H9 (cell line): ENCODE results near the gene SRSF2. TPM values are rescaled to one million over a fixed set of nuclear protein-coding genes. Genes with fewer than 3 reads are reported as not detected.
A peak's percentile ranks its signal among the peaks of the same experiment; 100 is the strongest.

Experiments
- DNase-seq: peaks from one replicate; pipeline ENCODE4 v3.0.0-alpha.2; 2017
- H2AFZ ChIP-seq: one replicate; pipeline ENCODE4 v1.6.1; 2013; ENCODE audit warnings: mild to moderate bottlenecking, low read length, control low read depth, moderate library complexity
- H2AK5ac ChIP-seq: 2 replicates; pipeline ENCODE4 v1.6.1; 2013; ENCODE audit warnings: low read length, control low read depth, mixed read lengths; ENCODE audit not compliant: insufficient read length
- H2BK120ac ChIP-seq: one replicate; pipeline ENCODE4 v1.6.1; 2013; ENCODE audit warnings: low read depth, mild to moderate bottlenecking, low read length, control low read depth, inconsistent platforms; ENCODE audit not compliant: poor library complexity, severe bottlenecking
- H2BK12ac ChIP-seq: 2 replicates; pipeline ENCODE4 v1.6.1; 2013; ENCODE audit warnings: low read length, control low read depth, mixed read lengths, low read depth; ENCODE audit not compliant: insufficient read length
- H2BK15ac ChIP-seq: 2 replicates; pipeline ENCODE4 v1.6.1; 2013; ENCODE audit warnings: low read depth, low read length, control low read depth
- H2BK20ac ChIP-seq: one replicate; pipeline ENCODE4 v1.6.1; 2013; ENCODE audit warnings: low read depth, mild to moderate bottlenecking, low read length, control low read depth, inconsistent platforms; ENCODE audit not compliant: poor library complexity, severe bottlenecking
- H2BK5ac ChIP-seq: 2 replicates; pipeline ENCODE4 v1.6.1; 2013; ENCODE audit warnings: low read length, control low read depth, mixed read lengths; ENCODE audit not compliant: insufficient read length
- H3K14ac ChIP-seq: 2 replicates; pipeline ENCODE4 v1.6.1; 2013; ENCODE audit warnings: low read length, control low read depth; ENCODE audit not compliant: insufficient read depth
- H3K18ac ChIP-seq: 2 replicates; pipeline ENCODE4 v1.6.1; 2013; ENCODE audit warnings: low read depth, mild to moderate bottlenecking, mixed read lengths, low read length, control low read depth; ENCODE audit not compliant: insufficient read length
- H3K23ac ChIP-seq: 2 replicates; pipeline ENCODE4 v1.6.1; 2013; ENCODE audit warnings: low read length, control low read depth, mixed read lengths, low read depth; ENCODE audit not compliant: insufficient read length
- H3K23me2 ChIP-seq: 2 replicates; pipeline ENCODE4 v1.6.1; 2013; ENCODE audit warnings: low read depth, mild to moderate bottlenecking, mixed read lengths, low read length, control low read depth; ENCODE audit not compliant: insufficient read length, poor library complexity, severe bottlenecking
- H3K27ac ChIP-seq: 2 replicates; pipeline ENCODE4 v1.5.1; 2013; ENCODE audit warnings: low read length, control low read depth, mixed read lengths, low read depth; ENCODE audit not compliant: insufficient read length
- H3K27me3 ChIP-seq: 2 replicates; pipeline ENCODE4 v1.6.1; 2013; ENCODE audit warnings: low read length, control low read depth, inconsistent platforms; ENCODE audit not compliant: insufficient read depth
- H3K4ac ChIP-seq: 2 replicates; pipeline ENCODE4 v1.6.1; 2013; ENCODE audit warnings: low read depth, mild to moderate bottlenecking, control low read depth, inconsistent platforms, low read length, moderate library complexity
- H3K4me1 ChIP-seq: 2 replicates; pipeline ENCODE4 v1.6.1; 2013; ENCODE audit warnings: low read length, control low read depth, inconsistent platforms; ENCODE audit not compliant: insufficient read depth
- H3K4me2 ChIP-seq: 2 replicates; pipeline ENCODE4 v1.6.1; 2013; ENCODE audit warnings: low read length, control low read depth, mixed read lengths; ENCODE audit not compliant: insufficient read length, insufficient read depth
- H3K56ac ChIP-seq: 2 replicates; pipeline ENCODE4 v1.6.1; 2013; ENCODE audit warnings: low read depth, mild to moderate bottlenecking, mixed read lengths, low read length, control low read depth; ENCODE audit not compliant: insufficient read length
- H3K79me1 ChIP-seq: 2 replicates; pipeline ENCODE4 v1.6.1; 2013; ENCODE audit warnings: low read depth, mild to moderate bottlenecking, moderate library complexity, low read length, control low read depth, inconsistent platforms; ENCODE audit not compliant: insufficient read depth, poor library complexity, severe bottlenecking
- H3K79me2 ChIP-seq: 2 replicates; pipeline ENCODE4 v1.6.1; 2013; ENCODE audit warnings: low read length, control low read depth, inconsistent platforms; ENCODE audit not compliant: insufficient read depth
- H3K9ac ChIP-seq: 2 replicates; pipeline ENCODE4 v1.6.1; 2013; ENCODE audit warnings: low read length, control low read depth, mixed read lengths; ENCODE audit not compliant: insufficient read length; ENCODE audit errors: extremely low read depth
- H3K9me3 ChIP-seq: one replicate; pipeline ENCODE4 v1.6.1; 2013; ENCODE audit warnings: low read depth, low read length, inconsistent platforms; ENCODE audit not compliant: control insufficient read depth
- H3T11ph ChIP-seq: one replicate; pipeline ENCODE4 v1.6.1; 2013; ENCODE audit warnings: mild to moderate bottlenecking, low read length, control low read depth, inconsistent platforms
- H4K20me1 ChIP-seq: one replicate; pipeline ENCODE4 v1.6.1; 2013; ENCODE audit not compliant: control insufficient read depth, insufficient read length, insufficient read depth
- H4K5ac ChIP-seq: 2 replicates; pipeline ENCODE4 v1.6.1; 2013; ENCODE audit warnings: low read depth, mild to moderate bottlenecking, mixed read lengths, low read length, control low read depth; ENCODE audit not compliant: insufficient read length
- H4K8ac ChIP-seq: replicated peaks from 2 replicates; pipeline ENCODE4 v1.6.1; 2013; ENCODE audit warnings: low read length, control low read depth, mixed read lengths, low read depth; ENCODE audit not compliant: insufficient read length
- H4K91ac ChIP-seq: 2 replicates; pipeline ENCODE4 v1.6.1; 2013; ENCODE audit warnings: low read depth, mild to moderate bottlenecking, moderate library complexity, mixed read lengths, low read length, control low read depth; ENCODE audit not compliant: insufficient read length
- H3K27ac Mint-ChIP-seq, 3 experiments: 2 replicates in 2 of 3; 3 replicates in 1 of 3; pipeline ENCODE4 v1.8.0; 2020 to 2021; ENCODE audit warnings: mixed read lengths in 3 of 3, mild to moderate bottlenecking in 1 of 3, moderate library complexity in 1 of 3
- H3K27me3 Mint-ChIP-seq: 2 replicates; pipeline ENCODE4 v1.8.0; 2021; ENCODE audit warnings: low read depth, mild to moderate bottlenecking, moderate library complexity, mixed read lengths
- H3K36me3 Mint-ChIP-seq, 3 experiments: 2 replicates in 2 of 3; 3 replicates in 1 of 3; pipeline ENCODE4 v1.8.0; 2020 to 2021; ENCODE audit warnings: low read depth in 3 of 3, mixed read lengths in 3 of 3; ENCODE audit not compliant: insufficient read depth in 1 of 3
- H3K4me1 Mint-ChIP-seq, 2 experiments: 2 replicates each; pipeline ENCODE4 v1.8.0; 2020; ENCODE audit warnings: mixed read lengths in 2 of 2
- H3K4me3 Mint-ChIP-seq, 2 experiments: 2 replicates in 1 of 2; 3 replicates in 1 of 2; pipeline ENCODE4 v1.8.0; 2020 to 2021; ENCODE audit warnings: mild to moderate bottlenecking in 2 of 2, mixed read lengths in 2 of 2, moderate library complexity in 1 of 2
- H3K9me3 Mint-ChIP-seq, 2 experiments: 2 replicates in 1 of 2; 3 replicates in 1 of 2; pipeline ENCODE4 v1.8.0; 2020; ENCODE audit warnings: mild to moderate bottlenecking in 2 of 2, mixed read lengths in 2 of 2, moderate library complexity in 1 of 2
- CTCF ChIP-seq: fragments of 200-600 bp; sonication (generic); conservative IDR thresholded peaks from 3 replicates; pipeline ENCODE4 v1.8.0; 2021; ENCODE audit warnings: antibody characterized with exemption, mild to moderate bottlenecking
- WGBS: extraction: QIAGEN DNeasy Blood & Tissue Kit; methylation state at CpG from one replicate; pipeline ENCODE4 v1.1.7; 2013; ENCODE audit warnings: missing lambda C conversion rate, low lambda C conversion rate, mixed read lengths; ENCODE audit not compliant: insufficient read length; ENCODE audit errors: extremely low coverage; 5-methylcytosine and 5-hydroxymethylcytosine counted together
- total RNA-seq: library from RNA; stranded (reverse); gene quantifications from 2 replicates; pipeline ENCODE4 v1.2.1, GENCODE V29; 2021

SRSF2 gene
- total RNA-seq, 1 experiment from 2014 or later = 578 TPM

- Histone ChIP-seq H3T11ph (peak within 1 kb of the TSS; percentile 98), H3K14ac (peak within 1 kb of the TSS; percentile 99), H3K23me2 (no peaks in the 10 kb centered on the region), H2BK12ac (peak within 1 kb of the TSS; percentile 97), H3K23ac (no peak within 1 kb of the TSS), H4K20me1 (no peaks in the 10 kb centered on the region), H3K79me1 (no peaks in the 10 kb centered on the region), H3K27me3 (no peaks in the 10 kb centered on the region), H2BK120ac (peak within 1 kb of the TSS; percentile 93), H3K4me2 (peak within 1 kb of the TSS; percentile 71), H3K79me2 (peaks cover 17% of the 10 kb centered on the region; the same call in 1 of the 2 replicates), H4K5ac (peak within 1 kb of the TSS; percentile 73), H3K9me3 (no peaks in the 10 kb centered on the region), H3K27ac (peak within 1 kb of the TSS; percentile 78), H2BK5ac (peak within 1 kb of the TSS; percentile 84), H4K91ac (peak within 1 kb of the TSS; percentile 79), H3K4me1 (no peaks in the 10 kb centered on the region), H3K56ac (peak within 1 kb of the TSS; percentile 93), H2AK5ac (no peak within 1 kb of the TSS), H3K4ac (peak within 1 kb of the TSS; percentile 71), H4K8ac (no peak within 1 kb of the TSS), H2AFZ (no peak within 1 kb of the TSS), H3K9ac (peak within 1 kb of the TSS; percentile 96), H2BK15ac (no peak within 1 kb of the TSS), H2BK20ac (no peak within 1 kb of the TSS), H3K18ac (peak within 1 kb of the TSS; percentile 99)
- peaks cover 40 to 57% (median 43%) of the 10 kb centered on the region in 3 experiments for H3K36me3 Mint-ChIP-seq
- peaks cover 2% of the 10 kb centered on the region for H3K27me3 Mint-ChIP-seq
- H3K27ac Mint-ChIP-seq = peak within 1 kb of the TSS; percentile 100
- peak; percentile 98 for DNase-seq
- H3K4me1 Mint-ChIP-seq = peaks cover 29 to 34% of the 10 kb centered on the region in 2 experiments
- WGBS = no CpG with 5 or more reads among the region's 57 CpGs
- H3K4me3 Mint-ChIP-seq = peak within 1 kb of the TSS; percentile 95 to 99
- no peak for TF ChIP-seq CTCF
- H3K9me3 Mint-ChIP-seq = peaks cover 3 to 7% of the 10 kb centered on the region in 2 experiments; a peak in 2 of 5 replicates
Observed at GRCh38 chr17:76737676-76738467, 741 bp upstream of the SRSF2 start, which contains the start of gene MFSD11. MFSD11 (plus strand) TSS chr17:76738119; CDS start chr17:76738353, 234 bp downstream.
